NCI-H748 (cell line): Measurements from ENCODE around the gene ADAP1.

ENCODE experiments used
- DNase-seq: peaks from one replicate; lab custom pipeline; 2025; ENCODE audit not compliant: unreplicated experiment; lab: John Stamatoyannopoulos, UW

Gene ADAP1

DNA sequence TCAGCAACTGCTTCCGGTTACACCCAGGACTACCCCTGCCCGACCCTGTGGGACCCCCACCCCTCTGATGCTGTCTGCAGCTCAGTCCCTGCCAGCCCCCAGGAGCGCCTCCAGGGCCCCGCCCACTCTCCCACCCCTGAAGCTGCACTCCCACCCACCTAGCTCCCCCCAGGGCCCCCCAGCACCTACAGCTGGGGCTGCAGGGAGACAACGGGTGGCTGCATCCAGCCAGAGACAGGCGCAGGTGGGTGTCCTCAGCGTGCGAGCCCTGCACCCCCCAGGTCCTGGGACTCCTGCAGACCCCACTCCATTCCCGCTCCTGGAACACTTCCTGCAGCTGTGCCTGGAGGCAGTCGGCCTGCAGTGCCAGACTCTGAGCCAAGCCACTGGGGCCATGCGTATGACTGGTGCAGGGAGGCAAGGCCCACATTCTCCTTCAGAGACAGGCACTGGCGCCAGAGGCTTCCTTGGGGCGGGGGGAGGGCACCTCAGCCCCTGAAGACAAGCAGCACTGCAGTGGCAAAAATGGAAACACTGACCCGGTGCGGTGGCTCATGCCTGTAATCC lies 34.6 kb upstream of the ADAP1 start:
- no peak for DNase-seq

DNA sequence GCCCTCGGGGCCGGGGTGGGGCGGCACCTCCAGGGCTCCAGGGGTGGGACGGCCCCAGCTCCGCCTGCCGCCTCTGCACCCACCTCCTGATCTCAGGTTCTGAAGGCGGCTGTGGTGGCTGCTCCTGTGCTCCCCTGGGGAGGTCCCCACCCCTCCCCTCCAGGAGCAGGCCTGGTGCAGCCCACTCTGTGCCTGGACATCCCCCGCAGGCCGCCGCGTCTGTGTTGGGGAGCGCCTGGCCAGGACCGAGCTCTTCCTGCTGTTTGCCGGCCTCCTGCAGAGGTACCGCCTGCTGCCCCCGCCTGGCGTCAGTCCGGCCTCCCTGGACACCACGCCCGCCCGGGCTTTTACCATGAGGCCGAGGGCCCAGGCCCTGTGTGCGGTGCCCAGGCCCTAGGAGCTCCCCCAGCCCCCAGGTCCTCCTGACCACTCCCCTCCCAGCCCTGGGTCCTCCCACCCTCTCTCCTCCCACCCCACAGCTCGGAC lies 34.0 kb upstream of the ADAP1 start:
- no peak for DNase-seq

DNA sequence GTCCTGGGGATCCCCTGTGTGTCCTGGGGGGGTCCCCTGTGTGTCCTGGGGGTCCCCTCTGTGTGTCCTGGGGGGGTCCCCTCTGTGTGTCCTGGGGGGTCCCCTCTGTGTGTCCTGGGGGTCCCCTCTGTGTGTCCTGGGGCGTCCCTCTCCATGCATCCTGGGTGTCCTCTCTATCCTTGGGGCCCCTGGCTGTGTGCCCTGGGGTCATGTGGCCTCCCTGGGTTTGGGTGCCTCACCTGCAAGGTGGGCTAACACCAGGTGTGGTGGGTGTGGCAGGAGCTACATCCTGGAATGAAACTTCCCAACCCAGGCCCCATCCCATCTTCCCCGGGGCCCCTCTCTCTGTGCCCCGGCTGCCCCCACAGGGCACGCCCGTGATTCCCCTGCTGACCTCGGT lies 33.4 kb upstream of the ADAP1 start:
- DNase-seq, result no peak

DNA sequence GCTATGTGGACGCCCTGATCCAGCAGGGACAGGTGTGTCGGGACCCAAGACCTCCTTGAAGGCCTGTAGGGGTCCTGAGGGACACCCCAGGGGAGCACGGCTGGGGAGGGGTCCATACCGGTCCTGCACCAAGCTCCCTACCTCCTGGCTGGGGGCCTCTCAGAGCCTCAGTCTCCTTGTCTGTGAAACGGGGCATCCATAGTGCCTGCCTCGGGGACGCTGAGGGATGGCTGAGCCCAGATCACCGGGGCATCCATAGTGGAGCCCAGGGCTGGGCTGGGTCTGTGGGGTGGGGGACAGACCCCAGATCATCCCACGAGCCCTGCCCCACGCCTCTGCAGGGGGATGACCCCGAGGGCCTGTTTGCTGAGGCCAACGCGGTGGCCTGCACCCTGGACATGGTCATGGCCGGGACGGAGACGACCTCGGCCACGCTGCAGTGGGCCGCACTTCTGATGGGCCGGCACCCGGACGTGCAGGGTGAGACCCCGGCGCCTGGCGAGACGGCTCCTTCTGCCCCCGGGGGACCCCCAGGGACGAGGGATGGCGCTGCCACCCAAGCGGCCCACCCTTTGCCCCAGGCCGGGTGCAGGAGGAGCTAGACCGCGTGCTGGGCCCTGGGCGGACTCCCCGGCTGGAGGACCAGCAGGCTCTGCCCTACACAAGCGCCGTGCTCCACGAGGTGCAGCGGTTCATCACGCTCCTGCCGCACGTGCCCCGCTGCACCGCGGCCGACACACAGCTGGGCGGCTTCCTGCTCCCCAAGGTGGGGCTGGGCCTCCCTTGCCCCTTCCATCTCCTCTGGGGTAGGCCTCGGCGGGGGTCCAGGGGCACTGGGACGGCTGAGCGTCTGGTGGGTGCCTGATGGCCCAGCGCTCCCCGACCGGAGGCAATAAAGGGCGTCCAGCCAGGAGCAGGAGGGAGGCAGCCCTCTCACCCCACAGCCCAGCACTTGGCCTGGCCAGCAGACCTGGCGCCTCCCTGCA lies 32.6 kb upstream of the ADAP1 start:
- no peak for DNase-seq

DNA sequence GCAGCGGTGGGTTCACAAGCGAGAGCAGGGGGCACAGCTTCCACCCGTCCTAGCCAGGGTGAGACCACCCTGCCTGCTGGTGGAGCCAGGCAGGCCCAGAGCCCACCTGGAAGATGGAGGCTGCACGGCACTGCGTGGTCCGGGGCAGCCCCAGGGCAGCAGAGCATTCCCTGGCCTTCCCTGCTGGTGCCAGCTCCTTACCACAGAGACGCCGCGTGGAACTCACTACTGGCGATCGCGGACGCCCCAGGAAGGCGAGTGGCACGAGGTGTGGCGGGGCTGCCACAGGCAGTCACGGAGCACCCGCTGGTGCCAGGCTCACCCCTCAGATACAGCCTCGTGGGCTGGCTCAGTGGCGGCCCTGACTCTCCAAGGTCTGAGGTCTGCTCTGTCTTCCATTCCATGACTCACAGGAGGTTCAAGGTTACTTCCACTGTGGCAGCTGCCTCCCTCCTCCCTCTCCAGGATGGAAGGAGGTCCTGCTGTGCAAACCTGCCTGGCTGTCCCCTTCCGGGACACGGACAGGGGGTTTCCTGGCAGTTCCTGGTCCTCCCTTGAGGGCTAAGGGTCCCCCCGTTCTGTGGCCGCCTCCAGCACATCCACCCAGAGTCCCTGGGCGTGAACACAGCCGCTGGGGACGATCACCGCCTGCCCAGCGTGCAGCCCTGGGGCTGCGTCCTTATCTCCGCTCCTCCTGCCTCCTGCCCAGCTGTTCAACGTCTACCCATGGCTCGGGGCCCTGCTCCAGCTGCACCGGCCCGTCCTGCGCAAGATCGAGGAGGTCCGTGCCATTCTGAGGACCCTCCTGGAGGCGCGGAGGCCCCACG lies 31.6 kb upstream of the ADAP1 start:
- no peak for DNase-seq

DNA sequence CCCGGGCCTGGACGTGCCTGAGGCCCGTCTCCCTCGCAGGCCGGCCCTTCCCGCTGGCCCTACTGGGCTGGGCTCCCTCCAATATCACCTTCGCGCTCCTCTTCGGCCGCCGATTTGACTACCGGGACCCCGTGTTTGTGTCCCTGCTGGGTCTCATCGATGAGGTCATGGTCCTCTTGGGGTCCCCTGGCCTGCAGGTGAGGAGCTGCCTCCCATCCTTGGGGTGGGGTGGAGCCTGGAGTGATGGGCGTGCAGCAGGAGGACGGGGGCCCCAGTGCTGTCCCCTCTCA lies 30.6 kb upstream of the ADAP1 start:
- no peak for DNase-seq

DNA sequence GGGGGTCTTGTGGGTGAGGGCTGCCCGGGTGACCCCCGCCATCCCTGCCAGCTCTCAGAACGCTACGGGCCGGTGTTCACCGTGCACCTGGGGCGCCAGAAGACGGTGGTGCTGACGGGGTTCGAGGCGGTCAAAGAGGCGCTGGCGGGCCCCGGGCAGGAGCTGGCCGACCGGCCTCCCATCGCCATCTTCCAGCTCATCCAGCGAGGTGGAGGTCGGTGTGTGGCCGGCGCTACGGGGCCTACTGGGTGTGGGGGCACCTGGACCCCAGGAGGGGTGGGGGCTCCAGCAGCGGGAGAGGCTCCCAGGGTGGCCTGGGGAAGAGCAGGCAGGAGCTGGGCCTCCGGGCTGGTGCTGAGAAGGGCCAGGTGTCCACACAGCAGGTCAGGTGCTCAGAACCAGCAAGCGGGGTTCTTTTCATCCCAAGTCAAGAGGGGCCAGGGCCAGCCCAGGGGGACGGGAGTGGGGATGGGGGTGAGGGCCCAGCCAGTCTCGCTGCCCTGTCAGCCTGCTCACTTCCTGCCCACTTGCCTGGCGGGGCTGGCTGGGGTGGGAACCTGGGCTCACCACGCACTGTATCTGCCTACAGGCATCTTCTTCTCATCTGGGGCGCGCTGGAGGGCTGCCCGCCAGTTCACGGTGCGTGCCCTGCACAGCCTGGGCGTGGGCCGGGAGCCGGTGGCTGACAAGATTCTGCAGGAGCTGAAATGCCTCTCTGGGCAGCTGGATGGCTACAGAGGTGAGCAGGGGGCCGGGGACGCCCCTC lies 30.1 kb upstream of the ADAP1 start:
- DNase-seq, result no peak

DNA sequence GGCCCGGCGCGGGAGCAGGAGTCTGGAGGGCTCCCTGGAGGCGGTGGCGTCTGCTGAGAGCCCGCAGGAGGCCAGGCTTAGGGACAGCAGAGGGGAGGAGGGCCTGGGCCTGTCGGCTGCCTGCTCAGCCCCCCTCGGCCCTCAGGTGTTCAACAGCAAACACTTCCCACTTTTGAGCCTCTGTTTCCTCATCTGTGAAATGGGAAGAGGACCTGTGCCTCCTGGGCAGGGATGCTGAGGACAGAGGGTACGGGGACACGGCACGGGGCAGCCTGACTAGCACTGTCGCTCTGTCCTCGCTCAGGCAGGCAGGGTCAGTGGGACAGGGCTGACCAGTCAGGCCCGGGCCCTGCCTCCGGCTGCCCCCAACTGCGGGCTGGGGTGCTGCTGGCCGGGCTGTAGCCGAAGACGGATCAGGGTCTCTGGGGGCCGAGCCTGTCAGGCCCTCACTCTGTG lies 29.2 kb upstream of the ADAP1 start:
- DNase-seq, result no peak

DNA sequence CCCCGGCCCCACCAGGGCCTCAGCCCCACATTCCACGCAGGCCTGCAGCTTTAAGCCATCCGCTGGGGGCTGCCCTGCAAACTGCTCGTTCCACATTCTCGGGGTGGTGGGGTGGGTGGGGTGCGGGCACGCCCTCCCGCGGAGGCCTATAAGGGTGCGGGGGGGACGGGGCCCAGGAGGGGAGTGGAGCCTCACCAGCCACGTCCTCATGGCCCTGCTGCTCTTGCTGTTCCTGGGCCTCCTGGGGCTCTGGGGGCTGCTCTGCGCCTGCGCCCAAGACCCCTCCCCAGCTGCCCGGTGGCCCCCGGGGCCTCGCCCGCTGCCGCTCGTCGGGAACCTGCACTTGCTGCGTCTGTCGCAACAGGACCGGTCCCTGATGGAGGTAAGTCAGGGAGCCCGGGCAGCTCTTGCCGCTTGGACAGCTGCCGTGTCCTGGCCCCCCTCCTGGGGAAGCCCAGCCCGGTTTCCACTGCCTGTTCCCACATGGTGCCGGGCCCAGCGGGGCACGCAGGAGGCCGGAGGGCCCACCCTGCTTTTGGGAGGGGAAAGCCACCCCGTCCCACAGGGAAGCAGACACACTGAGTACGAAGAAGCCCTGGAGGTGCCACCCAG lies 28.6 kb upstream of the ADAP1 start, which contains the start of gene CYP2W1:
Gene CYP2W1, plus strand, starts transcription at position 178 of the 612 bp plus-strand sequence. Its CDS starts 31 bp downstream, at position 209.
- DNase-seq, result no peak

DNA sequence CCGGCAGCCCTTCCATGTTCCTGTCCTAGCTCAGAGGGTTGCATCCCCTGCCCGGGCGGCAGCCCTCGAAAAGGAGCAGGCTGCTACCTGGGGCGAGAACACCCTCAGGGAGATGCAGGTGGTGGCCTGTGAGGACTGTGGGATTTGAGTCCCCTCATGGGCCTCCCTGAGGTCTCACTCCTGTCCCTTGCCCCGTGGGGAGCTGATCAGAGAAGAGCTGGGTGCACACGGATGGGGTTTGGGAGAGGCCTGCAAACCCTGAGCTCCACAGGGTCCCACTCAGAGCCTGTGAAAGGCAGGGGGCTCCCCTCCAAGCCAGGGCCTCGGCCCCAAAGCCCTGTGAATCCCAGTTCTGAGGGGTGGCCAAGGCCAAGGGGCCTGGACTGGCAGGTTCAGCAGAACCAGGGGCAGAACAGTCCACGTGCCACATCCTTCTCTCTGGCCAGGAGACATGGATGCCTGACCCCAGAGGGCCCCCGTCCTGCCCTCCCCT lies 28.1 kb upstream of the ADAP1 start:
- no peak for DNase-seq

DNA sequence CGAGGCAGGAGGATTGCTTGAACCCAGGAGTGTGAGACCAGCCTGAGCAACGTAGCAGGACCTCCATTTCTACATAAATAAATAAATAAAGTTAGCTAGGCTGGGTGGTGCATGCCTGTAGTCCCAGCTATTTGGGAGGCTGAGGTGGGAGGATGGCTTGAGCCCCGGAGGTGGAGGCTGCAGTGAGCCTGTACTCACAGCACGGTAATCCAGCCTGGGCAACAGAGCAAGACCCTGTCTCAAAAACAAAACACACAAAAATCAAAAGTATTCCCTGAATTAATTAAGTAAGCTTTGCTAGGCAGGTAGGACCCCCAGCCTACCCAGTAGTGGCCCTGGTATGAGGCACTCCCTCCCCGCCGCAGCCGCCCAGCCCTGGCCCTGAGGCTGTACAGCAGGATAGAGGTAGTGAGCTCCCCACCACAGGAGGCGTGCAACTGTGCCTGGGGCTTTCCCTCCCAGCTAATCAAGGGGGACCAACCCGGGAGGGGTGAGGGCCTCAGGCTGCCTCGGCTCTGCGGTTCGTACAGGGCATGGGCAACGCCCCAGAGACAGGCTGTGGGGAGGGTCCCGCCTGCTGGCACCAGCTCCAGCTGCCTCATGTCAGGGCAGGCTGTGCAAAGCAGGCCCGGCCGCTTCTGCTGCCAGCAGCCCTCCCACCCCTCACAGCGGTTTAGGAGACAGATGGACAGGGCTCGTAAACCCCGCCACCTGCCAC lies 27.5 kb upstream of the ADAP1 start:
- DNase-seq, result no peak

DNA sequence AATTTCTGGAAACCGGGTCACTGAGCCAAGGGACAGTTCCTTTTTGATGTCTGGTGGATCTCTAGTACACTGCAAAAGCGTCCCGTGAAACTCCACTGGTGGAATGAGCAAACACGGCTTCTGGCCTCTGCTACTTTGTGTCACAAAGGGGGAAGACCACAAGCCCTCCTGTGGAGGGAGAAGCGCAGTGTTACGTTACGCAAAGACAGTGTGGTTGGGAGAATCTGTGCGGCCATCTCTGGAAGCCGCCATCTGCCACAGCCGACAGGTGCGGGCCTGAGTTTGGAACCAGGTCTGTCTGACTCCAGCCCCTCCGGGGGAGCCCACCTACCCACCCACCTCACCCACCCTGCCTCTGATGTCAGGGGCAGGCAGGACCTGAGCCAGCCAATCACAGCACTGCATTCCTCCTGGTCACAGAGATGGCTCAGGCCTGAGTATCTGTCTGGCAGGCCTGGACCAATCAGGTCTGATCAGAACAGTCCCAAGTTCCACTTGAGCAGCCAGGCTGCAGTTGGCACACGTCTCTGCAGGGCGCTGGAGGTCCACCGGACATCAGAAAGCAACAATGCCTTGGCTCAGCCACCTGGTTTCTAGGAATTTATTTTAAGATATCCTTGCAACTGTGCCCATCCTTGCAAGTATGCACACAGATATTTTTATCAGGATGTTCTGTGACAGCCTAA lies 25.5 kb upstream of the ADAP1 start:
- no peak for DNase-seq

DNA sequence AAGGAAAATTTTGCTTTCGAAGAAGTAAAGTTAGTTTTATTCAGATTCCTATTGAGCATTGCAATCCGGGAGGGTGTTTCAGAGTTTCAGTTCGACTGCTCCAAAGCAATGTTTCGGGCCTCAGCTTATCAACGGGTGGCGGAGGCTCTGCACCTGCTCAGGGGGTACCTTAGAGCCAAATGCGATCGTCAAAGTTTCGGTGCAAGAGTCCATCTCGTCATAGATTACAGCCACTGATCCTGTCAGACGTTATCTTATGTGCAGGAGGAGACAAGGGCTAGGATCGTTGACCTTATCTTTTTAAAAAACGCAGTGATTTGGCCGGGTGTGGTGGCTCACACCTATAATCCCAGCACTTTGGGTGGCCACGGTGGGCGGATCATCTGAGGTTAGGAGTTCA lies 24.7 kb upstream of the ADAP1 start:
- no peak for DNase-seq

DNA sequence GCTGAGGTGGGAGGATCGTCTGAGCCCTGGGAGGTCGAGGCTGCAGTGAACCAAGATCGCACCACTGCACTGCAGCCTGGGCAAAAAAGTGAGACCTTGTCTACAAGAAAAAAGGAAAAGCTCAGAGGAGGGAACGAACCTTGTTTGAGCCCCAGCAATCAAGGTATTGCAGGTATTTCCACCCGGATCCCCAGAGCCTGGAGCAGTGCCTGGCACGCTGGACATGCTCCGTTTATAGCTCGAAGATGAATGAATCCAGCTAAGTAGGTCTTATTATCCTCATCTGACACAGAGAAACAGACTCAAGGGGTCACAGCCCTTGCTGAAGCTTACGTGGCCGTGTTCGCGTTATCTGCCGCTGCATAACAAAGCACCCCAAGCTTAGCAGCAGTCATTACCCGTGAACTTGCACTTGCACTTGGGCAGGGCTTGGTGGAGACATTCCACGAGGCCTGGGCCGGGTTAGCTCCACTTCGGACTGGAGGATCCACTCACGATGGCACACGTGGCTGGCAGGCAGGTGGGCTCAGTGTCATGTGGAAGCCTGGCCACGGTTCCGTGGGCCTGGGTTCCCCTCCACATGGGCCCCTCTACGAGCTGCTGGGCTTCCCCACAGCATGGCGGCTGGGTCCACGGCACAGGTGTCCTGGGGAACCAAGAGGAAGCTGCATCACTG lies 24.1 kb upstream of the ADAP1 start:
- no peak for DNase-seq

DNA sequence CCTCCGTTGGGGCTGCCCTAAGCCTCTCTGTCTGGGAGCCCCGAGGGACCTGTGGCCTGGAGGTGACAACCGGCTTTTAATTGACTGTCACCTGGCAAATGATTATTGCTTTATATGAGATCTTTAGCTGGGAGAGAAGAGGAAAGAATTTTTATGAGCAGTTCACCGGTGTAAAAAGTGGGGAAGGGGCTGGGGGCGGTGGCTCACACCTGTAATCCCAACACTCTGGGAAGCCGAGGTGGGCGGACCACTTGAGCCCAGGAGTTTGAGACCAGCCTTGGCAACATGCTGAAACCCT lies 23.5 kb upstream of the ADAP1 start:
- no peak for DNase-seq

DNA sequence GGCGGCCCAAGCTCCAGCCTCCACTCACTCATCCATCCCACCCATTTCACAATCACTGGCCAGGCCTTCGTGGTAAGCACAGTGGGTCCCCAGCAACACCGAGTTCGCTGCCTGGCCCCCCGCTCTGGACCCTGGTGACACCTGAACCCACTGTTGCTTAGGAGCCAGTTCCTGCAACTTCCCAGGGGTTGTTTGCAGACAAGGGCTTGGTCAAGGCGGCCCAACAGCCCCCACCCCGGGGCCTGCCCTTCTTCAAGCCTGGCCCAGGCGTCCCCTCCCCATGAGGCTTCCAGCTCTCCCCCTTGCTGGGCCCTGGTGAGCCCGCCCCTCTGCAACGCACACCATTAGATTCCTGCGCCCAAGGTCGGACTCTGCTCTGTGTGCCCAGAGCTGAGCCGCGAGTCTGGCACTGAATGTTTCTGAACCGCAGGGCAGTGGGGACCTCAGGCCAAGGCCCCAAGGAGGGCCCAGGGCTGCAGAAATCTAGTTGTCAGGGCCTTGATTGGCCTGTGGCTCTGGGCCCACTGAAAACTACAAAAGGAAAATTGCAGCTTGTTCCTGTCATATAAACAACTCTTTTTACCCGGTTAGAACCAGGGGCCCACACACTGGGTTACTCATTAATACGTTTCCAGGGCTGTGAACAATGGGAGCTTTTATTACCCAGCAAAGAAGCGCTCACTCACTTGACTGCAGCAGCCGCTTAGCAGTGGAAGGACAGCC lies 23.0 kb upstream of the ADAP1 start:
- no peak for DNase-seq

DNA sequence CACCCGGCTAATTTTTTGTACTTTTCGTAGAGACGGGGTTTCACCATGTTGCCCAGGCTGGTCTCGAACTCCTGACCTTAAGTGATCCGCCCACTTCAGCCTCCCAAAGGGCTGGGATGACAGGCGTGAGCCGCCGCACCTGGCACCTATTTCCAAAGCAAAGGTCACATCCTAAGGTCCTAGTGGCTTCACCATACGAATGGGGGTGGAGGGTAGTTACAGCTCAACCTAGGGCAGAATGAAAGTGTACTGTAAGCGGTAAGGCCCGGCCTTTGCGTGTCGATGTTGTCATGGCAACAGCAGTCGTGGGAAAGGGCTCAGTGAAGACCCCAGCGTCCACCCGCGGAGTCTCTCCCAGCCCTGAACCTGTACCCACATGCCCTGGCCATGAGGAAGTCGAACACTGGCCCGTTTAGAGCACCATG lies 22.4 kb upstream of the ADAP1 start:
- DNase-seq, result no peak
